NK-92 (cell line): ENCODE measurements around the gene CR1.
"Not testable (repeated sequence)": the region's sequence is repeated elsewhere in the genome, so short reads cannot be mapped to it uniquely, and the experiment has no call there.

Experiments
- DNase-seq: peaks from one replicate; lab custom pipeline; 2025; ENCODE audit not compliant: unreplicated experiment; lab: John Stamatoyannopoulos, UW

The CR1 gene

DNA sequence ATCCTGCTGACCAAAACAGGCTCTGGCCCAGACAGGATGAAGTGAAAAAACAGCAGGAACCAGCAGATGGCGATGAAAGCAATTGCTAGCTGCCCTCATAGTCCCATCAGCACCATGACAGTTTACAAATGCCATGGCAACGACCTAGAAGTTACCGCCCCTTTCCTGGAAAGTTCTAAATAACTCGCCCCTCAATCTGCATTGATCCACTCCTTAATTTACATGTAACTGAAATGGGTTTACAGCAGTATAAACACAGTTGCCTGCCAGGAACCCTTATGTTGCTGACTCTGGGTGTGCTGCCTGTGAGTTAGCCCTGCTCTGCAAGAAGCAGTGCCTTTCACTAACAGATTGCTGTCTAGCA is 83.5 kb downstream of the CR1 start:
- DNase-seq = no peak

DNA sequence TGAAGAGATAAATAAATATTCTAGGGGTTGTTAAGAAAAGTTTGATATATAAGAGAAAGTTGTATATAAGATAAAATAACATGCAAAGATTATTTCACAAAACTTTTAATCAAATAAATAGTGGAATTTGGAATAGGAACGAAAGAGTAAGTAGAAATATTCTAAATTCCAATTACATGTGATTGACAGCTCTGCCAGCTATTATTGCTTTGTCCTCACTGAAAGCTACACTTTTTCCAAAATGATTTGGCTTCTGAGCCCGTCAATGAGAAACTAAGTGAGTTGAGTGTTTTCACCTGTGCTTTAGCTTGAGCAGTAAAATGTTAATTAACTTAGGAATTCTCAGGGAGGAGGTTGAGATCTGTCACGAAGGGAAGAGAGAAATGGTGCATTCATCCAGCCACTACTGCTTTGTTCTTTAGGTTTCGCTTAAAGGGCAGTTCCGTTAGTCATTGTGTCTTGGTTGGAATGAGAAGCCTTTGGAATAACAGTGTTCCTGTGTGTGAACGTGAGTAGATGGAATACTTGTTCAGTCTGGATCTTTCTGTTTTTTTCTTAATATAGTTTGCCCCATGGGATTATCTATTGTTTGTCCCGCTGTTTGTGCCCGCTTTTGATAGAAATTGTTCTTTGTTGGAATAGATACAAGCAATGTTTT is 85.7 kb downstream of the CR1 start:
- DNase-seq = no peak

DNA sequence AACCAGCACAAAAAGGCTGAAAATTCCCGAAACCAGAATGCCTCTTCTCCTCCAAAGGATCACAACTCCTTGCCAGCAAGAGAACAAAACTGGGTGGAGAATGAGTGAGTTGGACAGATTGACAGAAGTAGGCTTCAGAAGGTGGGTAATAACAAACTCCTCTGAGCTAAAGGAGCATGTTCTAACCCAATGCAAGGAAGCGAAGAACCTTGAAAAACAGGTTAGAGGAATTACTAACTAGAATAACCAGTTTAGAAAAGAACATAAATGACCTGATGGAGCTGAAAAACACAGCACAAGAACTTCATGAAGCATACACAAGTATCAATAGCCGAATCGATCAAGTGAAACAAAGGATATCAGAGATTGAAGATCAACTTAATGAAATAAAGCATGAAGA is 93.5 kb downstream of the CR1 start:
- not testable (repeated sequence) for DNase-seq

DNA sequence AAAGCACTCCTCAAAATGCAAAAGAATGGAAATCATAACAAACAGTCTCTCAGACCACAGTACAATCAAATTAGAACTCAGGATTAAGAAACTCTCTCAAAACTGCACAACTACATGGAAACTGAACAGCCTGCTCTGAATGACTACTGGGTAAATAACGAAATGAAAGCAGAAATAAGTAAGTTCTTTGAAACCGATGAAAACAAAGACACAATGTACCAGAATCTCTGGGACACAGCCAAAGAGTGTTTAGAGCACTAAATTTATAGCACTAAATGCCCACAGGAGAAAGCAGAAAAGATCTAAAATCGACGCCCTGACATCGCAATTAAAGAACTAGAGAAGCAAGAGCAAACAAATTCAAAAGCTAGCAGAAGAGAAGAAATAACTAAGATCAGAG is 95.2 kb downstream of the CR1 start:
- DNase-seq = not testable (repeated sequence)

DNA sequence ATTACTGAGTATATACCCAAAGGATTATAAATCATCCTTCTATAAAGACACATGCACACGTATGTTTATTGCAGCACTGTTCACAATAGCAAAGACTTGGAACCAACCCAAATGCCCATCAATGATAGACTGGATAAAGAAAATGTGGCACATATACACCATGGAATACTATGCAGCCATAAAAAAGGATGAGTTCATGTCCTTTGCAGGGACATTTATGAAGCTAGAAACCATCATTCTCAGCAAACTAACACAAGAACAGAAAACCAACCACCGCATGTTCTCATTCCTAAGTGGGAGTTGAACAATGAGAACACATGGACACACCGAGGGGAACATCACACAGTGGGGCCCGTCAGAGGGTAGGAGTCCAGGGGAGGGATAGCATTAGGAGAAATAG is 98.1 kb downstream of the CR1 start:
- DNase-seq = not testable (repeated sequence)

DNA sequence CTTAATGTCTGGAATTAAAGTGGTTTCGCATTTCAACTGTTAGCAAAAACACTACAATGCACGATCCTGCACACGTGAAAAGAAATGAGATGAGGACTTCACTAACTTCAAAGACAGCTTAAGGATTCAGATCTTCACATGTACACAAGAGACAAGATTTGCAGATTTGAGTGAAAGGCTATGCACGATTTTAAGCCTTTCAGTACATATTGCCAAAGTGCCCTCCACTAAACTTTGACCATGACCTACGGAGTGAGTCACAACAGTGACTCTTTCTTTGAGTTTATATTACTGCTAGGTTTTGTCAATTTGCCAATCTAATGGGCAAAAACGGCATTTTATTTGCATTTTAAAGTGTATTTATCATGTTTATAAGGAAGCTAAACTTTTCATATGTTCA is 107.8 kb downstream of the CR1 start:
- DNase-seq = no peak

DNA sequence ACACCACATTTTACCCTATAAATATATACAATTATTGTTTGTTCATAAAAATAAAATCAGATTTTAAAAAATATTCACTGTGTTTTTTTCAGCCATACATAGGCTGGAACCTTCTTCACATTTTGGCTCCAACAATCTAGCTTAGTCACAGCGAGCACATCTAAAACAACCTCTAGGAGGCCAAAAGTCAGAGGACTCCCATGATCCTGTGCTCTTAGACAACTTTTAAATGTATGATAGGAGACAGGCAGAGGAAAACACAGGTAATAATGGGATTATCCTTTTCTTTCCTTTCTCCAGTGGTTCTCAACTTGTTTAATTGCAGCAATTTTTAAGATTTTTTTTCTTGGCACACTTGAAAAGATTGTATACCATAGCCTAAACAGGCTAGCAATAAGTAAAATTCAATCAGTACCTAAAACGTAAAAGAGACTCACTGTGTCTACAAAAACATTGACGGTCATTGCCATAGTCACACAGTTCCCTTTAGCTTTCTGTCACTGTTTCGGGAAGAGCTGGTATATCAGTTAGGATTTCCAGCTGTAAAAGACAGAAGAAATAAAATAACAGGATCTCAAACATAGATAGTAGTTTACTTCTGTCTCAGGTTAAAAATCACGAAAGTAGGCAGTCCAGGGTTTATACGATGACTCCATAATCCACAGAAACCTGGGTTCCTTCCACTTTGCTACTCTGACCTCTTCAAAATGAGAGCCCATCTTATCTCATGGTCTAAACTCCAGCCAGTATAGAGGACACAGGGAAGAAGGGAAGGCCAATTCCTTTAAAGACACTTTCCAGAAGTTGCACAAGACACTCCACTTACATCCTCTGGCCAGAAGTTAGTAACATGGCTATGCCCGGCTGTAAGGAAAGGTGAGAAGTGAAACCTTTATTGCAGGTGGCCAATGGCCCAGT is 109.7 kb downstream of the CR1 start:
- no peak for DNase-seq

GRCh38 chr1:207606362-207606755 is 110.4 kb downstream of the CR1 start:
- no peak for DNase-seq

GRCh38 chr1:207612762-207613161 is 116.8 kb downstream of the CR1 start:
- no peak for DNase-seq

GRCh38 chr1:207619871-207620542 is 124.0 kb downstream of the CR1 start:
- no peak for DNase-seq

DNA sequence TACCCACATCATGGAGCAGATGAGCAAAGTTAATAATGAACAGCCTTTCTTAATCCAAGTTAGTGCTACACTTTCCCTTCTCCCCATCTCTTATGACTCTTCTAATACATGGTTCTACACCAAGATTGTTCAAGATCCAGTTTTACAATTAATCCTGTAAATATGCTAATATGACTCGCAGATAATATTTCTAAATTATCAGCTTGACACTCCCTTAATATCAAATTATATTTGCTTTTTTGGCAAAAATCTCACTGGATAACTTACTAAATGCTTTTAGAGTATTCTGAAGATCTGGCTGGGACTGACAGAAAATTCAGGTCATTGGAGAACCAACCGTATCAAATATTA is 124.6 kb downstream of the CR1 start:
- no peak for DNase-seq

DNA sequence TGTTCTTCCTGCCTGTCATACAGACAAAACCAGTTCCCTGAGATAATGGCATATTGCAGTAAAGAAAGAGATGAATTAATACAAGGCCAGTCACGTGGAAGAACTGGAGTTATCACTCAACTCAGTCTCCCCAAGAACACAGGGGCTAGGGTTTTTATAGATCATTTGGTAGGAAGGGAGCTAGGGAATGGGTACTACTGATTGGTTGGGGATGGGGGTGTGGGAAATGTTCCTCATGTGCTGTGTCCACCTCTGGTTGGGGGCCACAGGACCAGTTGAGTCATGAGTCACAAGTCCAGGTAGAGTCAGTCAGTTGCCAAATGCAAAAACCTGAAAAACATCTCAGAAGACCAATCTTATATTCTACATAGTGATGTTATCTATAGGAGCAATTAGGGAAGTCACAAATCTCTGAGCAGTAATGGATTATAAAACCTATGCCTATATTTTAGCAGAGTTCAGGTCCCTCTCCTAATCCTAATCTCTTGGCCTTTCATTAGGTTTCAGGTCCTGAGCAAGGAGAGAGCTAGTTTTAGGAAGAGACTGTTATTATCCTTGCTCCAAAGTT is 129.6 kb downstream of the CR1 start:
- DNase-seq = not testable (repeated sequence)

GRCh38 chr1:207626972-207627337 is 131.0 kb downstream of the CR1 start:
- DNase-seq = no peak

- DNase-seq = no peak
Measured at GRCh38 chr1:207627496-207627895, 131.5 kb downstream of the CR1 start.

DNA sequence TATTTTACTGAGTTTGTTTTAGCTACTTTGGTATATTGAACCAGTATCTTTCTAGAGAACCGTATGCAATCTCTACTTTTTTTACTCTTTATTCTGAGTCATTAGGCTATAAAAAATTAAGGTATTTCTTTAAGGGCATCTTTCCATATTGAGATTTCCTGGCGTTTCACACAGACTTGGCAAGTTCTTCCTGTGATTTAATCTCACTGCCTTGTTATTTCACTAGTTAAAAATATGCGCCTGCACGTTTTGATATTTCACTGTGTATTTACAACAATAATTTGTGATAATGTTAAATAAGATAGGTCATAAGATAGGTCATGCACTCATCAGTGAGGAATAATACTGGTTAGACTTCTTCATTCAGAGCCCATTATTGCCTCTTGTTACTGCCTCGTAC is 132.8 kb downstream of the CR1 start:
- DNase-seq = no peak

DNA sequence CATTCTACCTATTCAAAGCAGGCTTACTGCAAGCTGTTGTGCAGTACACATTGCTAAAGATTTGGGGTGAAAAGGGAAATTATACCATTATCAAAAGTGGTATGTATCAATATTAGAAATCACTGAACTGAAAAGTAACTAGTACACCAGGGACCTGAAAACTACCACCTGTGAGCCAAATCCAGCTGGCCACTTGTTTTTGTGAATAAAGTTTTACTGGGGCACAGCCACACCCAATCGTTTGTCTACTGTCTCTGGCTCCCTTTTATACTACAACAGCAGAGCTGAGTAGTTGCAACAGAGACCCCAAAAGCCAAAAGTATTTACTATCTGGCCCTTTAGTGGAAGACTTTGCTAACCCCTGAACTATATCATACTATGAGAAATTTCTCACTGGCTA is 135.2 kb downstream of the CR1 start:
- no peak for DNase-seq

- DNase-seq = no peak
Measured at GRCh38 chr1:207633226-207633625, 137.3 kb downstream of the CR1 start.

DNA sequence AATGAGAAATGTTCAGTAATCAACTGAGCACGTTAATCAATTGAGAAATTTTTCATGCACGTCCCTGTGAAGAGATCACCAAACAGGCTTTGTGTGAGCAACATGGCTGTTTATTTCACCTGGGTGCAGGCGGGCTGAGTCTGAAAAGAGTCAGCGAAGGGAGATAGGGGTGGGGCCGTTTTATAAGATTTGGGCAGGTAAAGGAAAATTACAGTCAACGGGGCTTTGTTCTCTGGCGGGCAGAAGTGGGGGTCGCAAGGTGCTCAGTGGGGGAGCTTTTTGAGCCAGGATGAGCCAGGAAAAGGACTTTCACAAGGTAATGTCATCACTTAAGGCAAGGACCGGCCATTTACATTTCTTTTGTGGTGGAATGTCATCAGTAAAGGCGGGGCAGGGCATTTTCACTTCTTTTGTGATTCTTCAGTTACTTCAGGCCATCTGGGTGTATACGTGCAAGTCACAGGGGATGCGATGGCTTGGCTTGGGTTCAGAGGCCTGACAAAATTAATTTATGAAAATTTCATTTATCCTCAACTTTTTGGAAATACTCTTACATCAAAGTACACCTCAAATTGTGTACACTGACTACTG is 137.8 kb downstream of the CR1 start:
- not testable (repeated sequence) for DNase-seq

DNA sequence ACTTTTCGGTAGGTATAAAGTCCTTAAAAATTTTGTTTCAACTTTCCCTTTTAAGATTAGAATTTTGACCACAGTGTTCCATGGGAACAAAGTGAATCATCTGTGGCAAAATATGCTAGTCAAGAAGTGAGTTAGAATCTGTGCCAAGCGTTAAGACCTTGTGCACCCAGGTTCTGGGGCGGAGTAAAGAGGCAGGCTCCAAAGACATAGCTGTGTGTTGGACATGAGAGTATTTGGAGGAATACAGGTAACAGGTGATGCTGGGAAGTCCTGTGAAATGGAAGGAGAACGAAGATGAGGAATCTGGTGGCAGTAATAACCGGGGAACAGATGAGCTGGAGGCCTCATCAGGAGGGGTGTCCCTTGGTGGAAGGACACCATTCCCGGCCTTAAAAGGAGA is 138.3 kb downstream of the CR1 start:
- DNase-seq = not testable (repeated sequence)

DNA sequence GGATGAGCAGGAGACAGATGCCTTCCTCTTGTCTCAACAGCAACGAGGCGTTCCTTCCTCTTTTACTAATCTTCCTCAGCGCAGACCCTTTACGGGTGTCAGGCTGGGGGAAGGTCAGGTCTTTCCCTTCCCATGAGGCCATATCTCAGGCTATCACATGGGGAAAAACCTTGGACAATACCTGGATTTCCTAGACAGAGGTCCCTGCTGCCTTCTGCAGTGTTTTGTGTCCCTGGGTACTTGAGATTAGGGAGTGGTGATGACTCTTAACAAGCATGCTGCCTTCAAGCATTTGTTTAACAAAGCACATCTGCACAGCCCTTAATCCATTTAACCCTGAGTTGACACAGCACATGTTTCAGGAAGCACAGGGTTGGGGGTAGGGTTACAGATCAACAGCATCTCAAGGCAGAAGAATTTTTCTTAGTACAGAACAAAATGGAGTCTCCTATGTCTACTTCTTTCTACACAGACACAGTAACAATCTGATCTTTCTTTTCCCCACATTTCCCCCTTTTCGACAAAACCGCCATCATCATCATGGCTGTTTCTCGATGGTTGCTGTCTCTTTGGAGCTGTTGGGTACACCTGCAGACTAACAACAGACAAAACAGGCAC is 139.7 kb downstream of the CR1 start:
- not testable (repeated sequence) for DNase-seq
